Left lung (tissue), 10 donors: ENCODE results near the gene RTN1. TPM values are rescaled to one million over a fixed set of nuclear protein-coding genes. Genes with fewer than 3 reads are reported as not detected.

ENCODE experiments used
- ATAC-seq: fragments of 200-7000 bp; cut with Tn5 transposase; one replicate; pipeline ENCODE4 v1.9.1; 2020; ENCODE audit warnings: moderate library complexity
- DNase-seq, 4 donors: peaks; one replicate each; pipeline ENCODE4 v3.0.0-alpha.2; 2013 to 2020
- H3K27ac ChIP-seq, 2 donors: fragments of 200-600 bp; sonication (generic) in 1 of 2; one replicate each; pipeline versions ENCODE4 v1.5.0 to v1.8.0; 2020 to 2021
- H3K27me3 ChIP-seq, 2 donors: fragments of 200-600 bp; sonication (generic) in 1 of 2; one replicate each; pipeline versions ENCODE4 v1.5.0 to v1.8.0; 2020 to 2021
- H3K36me3 ChIP-seq, 2 donors: fragments of 200-600 bp; sonication (generic) in 1 of 2; one replicate each; pipeline versions ENCODE4 v1.5.0 to v1.8.0; 2020 to 2021
- H3K4me1 ChIP-seq, 2 donors: fragments of 200-600 bp; one replicate each; pipeline ENCODE4 v1.8.0; 2021
- H3K4me3 ChIP-seq, 2 donors: fragments of 200-600 bp; sonication (generic) in 1 of 2; one replicate each; pipeline versions ENCODE4 v1.5.0 to v1.8.0; 2020 to 2021; ENCODE audit warnings: mild to moderate bottlenecking in 1 of 2
- H3K9me3 ChIP-seq, 2 donors: fragments of 200-600 bp; sonication (generic) in 1 of 2; one replicate each; pipeline versions ENCODE4 v1.5.0 to v1.8.0; 2020 to 2021
- intact Hi-C, 2 donors: fragments of 100-400 bp; cut with DNase I; formaldehyde crosslinking; loops; one replicate each; pipeline versions ENCODE4 v1.11.2 to v1.14.2; 2022
- polyA plus RNA-seq, 6 donors: library from polyadenylated mRNA; unstranded; fragments of 120-200 nt; gene quantifications; one replicate each; pipeline ENCODE4 v1.2.1, GENCODE V29; 2013; ENCODE audit not compliant: insufficient read length in 6 of 6
- total RNA-seq, 2 donors: library from RNA; stranded (reverse); fragmentation: NEBNext Ultra II Directional; extraction: Animal tissue kit (Norgen Biotek cat#: 25700); gene quantifications; one replicate each; pipeline ENCODE4 v1.2.1, GENCODE V29; 2021
- TF ChIP-seq, protein P1 (sequence below), 2 donors: fragments of 200-600 bp; sonication (generic) in 1 of 2; IDR thresholded peaks; one replicate each; pipeline versions ENCODE4 v1.5.0 to v1.8.0; 2021; ENCODE audit warnings: antibody characterized with exemption in 2 of 2
- donor health status: DM: no; HTN: yes; CAD: no.
- donor health status: DM: no; HTN: no; CAD: no.

Gene RTN1
- total and polyA plus RNA-seq, 8 donors, result 3.6 to 7.9 (median 4.7) TPM

DNA sequence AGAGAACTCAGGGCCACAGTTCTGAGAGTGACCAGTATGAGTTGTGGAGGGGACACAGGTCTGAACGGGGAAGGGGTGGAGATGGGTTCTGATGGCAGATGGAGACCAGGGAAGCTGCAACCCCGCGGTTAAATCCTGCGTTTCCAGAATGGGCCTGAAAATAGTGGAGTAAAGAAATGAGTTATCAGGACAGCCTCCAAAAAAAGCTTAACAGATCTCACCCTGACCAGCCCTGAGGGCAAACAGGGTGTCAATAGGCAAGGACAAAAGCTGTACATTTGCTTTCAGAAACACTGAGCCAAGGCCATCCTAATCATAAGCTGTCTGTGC, 555 bp upstream of the RTN1 start:
- no peak overlapping the region for H3K27ac ChIP-seq
- no peaks in the 10 kb centered on the region for H3K9me3 ChIP-seq
- H3K4me1 ChIP-seq, result peaks cover 5 to 20% of the 10 kb centered on the region in 2 donors
- H3K36me3 ChIP-seq, result no peaks in the 10 kb centered on the region
- no peak for DNase-seq
- peak overlapping the region; percentile 48 to 51 for H3K4me3 ChIP-seq
- TF ChIP-seq, protein P1, sequence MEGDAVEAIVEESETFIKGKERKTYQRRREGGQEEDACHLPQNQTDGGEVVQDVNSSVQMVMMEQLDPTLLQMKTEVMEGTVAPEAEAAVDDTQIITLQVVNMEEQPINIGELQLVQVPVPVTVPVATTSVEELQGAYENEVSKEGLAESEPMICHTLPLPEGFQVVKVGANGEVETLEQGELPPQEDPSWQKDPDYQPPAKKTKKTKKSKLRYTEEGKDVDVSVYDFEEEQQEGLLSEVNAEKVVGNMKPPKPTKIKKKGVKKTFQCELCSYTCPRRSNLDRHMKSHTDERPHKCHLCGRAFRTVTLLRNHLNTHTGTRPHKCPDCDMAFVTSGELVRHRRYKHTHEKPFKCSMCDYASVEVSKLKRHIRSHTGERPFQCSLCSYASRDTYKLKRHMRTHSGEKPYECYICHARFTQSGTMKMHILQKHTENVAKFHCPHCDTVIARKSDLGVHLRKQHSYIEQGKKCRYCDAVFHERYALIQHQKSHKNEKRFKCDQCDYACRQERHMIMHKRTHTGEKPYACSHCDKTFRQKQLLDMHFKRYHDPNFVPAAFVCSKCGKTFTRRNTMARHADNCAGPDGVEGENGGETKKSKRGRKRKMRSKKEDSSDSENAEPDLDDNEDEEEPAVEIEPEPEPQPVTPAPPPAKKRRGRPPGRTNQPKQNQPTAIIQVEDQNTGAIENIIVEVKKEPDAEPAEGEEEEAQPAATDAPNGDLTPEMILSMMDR (IDR thresholded peaks at IDR 0.05), result no peak
- H3K27me3 ChIP-seq, result peaks cover 57 to 76% of the 10 kb centered on the region in 2 donors
- ATAC-seq, result no peak
- intact Hi-C loops, result no loop called here

GRCh38 chr14:59869381-59870255, 958 bp downstream of the RTN1 start:
- Histone ChIP-seq H3K27ac (no peak overlapping the region), H3K4me3 (peak overlapping the region; percentile 48 to 51), H3K36me3 (no peaks in the 10 kb centered on the region), H3K4me1 (peaks cover 5 to 20% of the 10 kb centered on the region in 2 donors), H3K9me3 (no peaks in the 10 kb centered on the region), H3K27me3 (peaks cover 57 to 84% of the 10 kb centered on the region in 2 donors)
- peak in 2 of 4 donors; percentile 12 to 78 for DNase-seq
- intact Hi-C loops, result no loop called here
- no peak for ATAC-seq
- TF ChIP-seq, protein P1 (IDR thresholded peaks at IDR 0.05), result no peak

DNA sequence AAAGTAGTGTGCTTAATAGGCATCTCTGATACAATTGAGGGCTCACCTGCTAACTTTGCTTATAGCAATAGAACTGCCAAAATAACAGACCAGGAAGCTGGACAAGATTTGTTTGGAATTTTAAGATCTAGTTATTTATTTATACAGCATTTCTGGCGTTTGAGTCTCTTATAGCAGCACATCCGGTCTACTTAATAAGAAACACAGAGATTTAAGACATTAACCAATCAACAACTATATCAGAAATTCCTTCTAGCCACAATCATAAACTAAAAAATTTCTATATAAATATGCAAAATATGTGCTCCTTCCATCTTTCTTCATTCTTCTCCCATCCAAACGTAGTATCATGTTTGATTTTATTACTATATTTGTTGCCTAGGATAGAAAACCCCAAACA, 2.6 kb downstream of the RTN1 start:
- ATAC-seq, result no peak
- no peaks in the 10 kb centered on the region for H3K36me3 ChIP-seq
- DNase-seq, result no peak
- H3K4me3 ChIP-seq, result no peak overlapping the region
- H3K27ac ChIP-seq, result no peak overlapping the region
- intact Hi-C loops, result no loop called here
- peaks cover 5 to 20% of the 10 kb centered on the region in 2 donors for H3K4me1 ChIP-seq
- TF ChIP-seq, protein P1 (IDR thresholded peaks at IDR 0.05), result no peak
- H3K27me3 ChIP-seq, result peaks cover 55 to 77% of the 10 kb centered on the region in 2 donors
- H3K9me3 ChIP-seq, result no peaks in the 10 kb centered on the region

DNA sequence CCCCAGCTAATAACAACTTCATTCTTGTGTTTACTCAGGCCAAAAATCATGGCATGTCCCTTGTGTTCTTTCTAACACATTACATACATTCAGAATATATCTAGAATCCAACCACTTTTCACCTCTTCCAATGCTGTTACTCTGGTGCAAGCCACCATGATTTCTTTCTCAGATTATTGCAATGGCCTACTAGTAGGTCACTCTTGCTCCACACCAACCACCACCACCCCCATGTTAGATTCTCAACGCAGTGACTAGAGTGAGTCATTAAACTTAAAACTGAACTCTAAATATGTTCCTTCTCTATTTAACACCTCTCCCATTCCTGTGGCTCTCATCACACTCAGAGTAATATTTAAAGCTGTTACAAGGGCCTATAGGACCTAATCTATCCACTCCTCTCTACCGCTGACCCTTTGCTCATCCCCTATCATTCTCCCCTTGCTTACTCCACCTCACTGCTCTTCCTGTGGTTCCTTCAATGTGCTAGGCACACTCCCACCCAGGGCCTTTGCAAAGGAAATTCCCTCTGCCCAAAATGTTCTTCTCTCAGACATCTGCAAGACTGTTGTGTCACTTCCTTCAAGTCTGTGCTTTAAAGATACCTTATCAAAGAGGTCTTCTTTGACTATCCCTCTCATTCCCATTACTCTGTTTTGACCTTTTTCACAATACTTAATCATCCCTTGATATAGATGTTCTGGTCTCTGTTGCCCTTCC, 6.6 kb downstream of the RTN1 start:
- H3K27ac ChIP-seq, result no peak overlapping the region
- ATAC-seq, result no peak
- TF ChIP-seq, protein P1 (IDR thresholded peaks at IDR 0.05), result no peak
- DNase-seq, result no peak
- no peaks in the 10 kb centered on the region for H3K4me1 ChIP-seq
- H3K4me3 ChIP-seq, result no peak overlapping the region
- H3K36me3 ChIP-seq, result no peaks in the 10 kb centered on the region
- H3K27me3 ChIP-seq, result peaks cover 20 to 37% of the 10 kb centered on the region in 2 donors
- peaks cover 0 to 10% of the 10 kb centered on the region in 2 donors for H3K9me3 ChIP-seq
- intact Hi-C loops, result no loop called here

DNA sequence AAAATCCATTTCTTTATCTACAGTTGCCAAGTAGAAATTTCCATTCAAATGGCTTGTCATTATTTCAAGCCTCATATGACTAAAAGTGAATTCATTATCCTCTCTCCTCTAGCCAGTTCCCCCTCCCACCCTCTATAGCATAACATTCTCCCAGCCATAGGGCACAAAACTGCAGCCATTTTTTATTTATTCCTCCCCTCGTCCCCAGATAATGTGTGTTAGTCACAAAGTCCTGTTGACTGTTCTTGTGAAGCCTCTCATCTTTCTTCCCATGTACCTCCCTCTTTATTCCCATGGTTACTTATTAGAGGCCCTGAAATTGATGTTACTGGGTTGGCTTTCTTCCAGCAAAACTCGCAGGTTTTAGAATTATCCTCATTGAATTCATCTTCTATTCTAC, 13.2 kb downstream of the RTN1 start:
- Histone ChIP-seq H3K9me3 (peaks cover 0 to 15% of the 10 kb centered on the region in 2 donors), H3K27me3 (no peaks in the 10 kb centered on the region), H3K27ac (no peak overlapping the region), H3K4me1 (no peaks in the 10 kb centered on the region), H3K36me3 (no peaks in the 10 kb centered on the region), H3K4me3 (no peak overlapping the region)
- intact Hi-C loops, result no loop called here
- no peak for ATAC-seq
- TF ChIP-seq, protein P1 (IDR thresholded peaks at IDR 0.05), result no peak
- no peak for DNase-seq
